H9 (cell line): ENCODE data around the gene RABGAP1L. TPM values are rescaled to one million over a fixed set of nuclear protein-coding genes. Genes with fewer than 3 reads are reported as not detected.

Experiments
- DNase-seq: peaks from one replicate; pipeline ENCODE4 v3.0.0-alpha.2; 2017
- H2AFZ ChIP-seq: one replicate; pipeline ENCODE4 v1.6.1; 2013; ENCODE audit warnings: mild to moderate bottlenecking, low read length, control low read depth, moderate library complexity
- H2AK5ac ChIP-seq: 2 replicates; pipeline ENCODE4 v1.6.1; 2013; ENCODE audit warnings: low read length, control low read depth, mixed read lengths; ENCODE audit not compliant: insufficient read length
- H2BK120ac ChIP-seq: one replicate; pipeline ENCODE4 v1.6.1; 2013; ENCODE audit warnings: low read depth, mild to moderate bottlenecking, low read length, control low read depth, inconsistent platforms; ENCODE audit not compliant: poor library complexity, severe bottlenecking
- H2BK12ac ChIP-seq: 2 replicates; pipeline ENCODE4 v1.6.1; 2013; ENCODE audit warnings: low read length, control low read depth, mixed read lengths, low read depth; ENCODE audit not compliant: insufficient read length
- H2BK15ac ChIP-seq: 2 replicates; pipeline ENCODE4 v1.6.1; 2013; ENCODE audit warnings: low read depth, low read length, control low read depth
- H2BK20ac ChIP-seq: one replicate; pipeline ENCODE4 v1.6.1; 2013; ENCODE audit warnings: low read depth, mild to moderate bottlenecking, low read length, control low read depth, inconsistent platforms; ENCODE audit not compliant: poor library complexity, severe bottlenecking
- H2BK5ac ChIP-seq: 2 replicates; pipeline ENCODE4 v1.6.1; 2013; ENCODE audit warnings: low read length, control low read depth, mixed read lengths; ENCODE audit not compliant: insufficient read length
- H3K14ac ChIP-seq: 2 replicates; pipeline ENCODE4 v1.6.1; 2013; ENCODE audit warnings: low read length, control low read depth; ENCODE audit not compliant: insufficient read depth
- H3K18ac ChIP-seq: 2 replicates; pipeline ENCODE4 v1.6.1; 2013; ENCODE audit warnings: low read depth, mild to moderate bottlenecking, mixed read lengths, low read length, control low read depth; ENCODE audit not compliant: insufficient read length
- H3K23ac ChIP-seq: 2 replicates; pipeline ENCODE4 v1.6.1; 2013; ENCODE audit warnings: low read length, control low read depth, mixed read lengths, low read depth; ENCODE audit not compliant: insufficient read length
- H3K23me2 ChIP-seq: 2 replicates; pipeline ENCODE4 v1.6.1; 2013; ENCODE audit warnings: low read depth, mild to moderate bottlenecking, mixed read lengths, low read length, control low read depth; ENCODE audit not compliant: insufficient read length, poor library complexity, severe bottlenecking
- H3K27ac ChIP-seq: 2 replicates; pipeline ENCODE4 v1.5.1; 2013; ENCODE audit warnings: low read length, control low read depth, mixed read lengths, low read depth; ENCODE audit not compliant: insufficient read length
- H3K27me3 ChIP-seq: 2 replicates; pipeline ENCODE4 v1.6.1; 2013; ENCODE audit warnings: low read length, control low read depth, inconsistent platforms; ENCODE audit not compliant: insufficient read depth
- H3K4ac ChIP-seq: 2 replicates; pipeline ENCODE4 v1.6.1; 2013; ENCODE audit warnings: low read depth, mild to moderate bottlenecking, control low read depth, inconsistent platforms, low read length, moderate library complexity
- H3K4me1 ChIP-seq: 2 replicates; pipeline ENCODE4 v1.6.1; 2013; ENCODE audit warnings: low read length, control low read depth, inconsistent platforms; ENCODE audit not compliant: insufficient read depth
- H3K4me2 ChIP-seq: 2 replicates; pipeline ENCODE4 v1.6.1; 2013; ENCODE audit warnings: low read length, control low read depth, mixed read lengths; ENCODE audit not compliant: insufficient read length, insufficient read depth
- H3K56ac ChIP-seq: 2 replicates; pipeline ENCODE4 v1.6.1; 2013; ENCODE audit warnings: low read depth, mild to moderate bottlenecking, mixed read lengths, low read length, control low read depth; ENCODE audit not compliant: insufficient read length
- H3K79me1 ChIP-seq: 2 replicates; pipeline ENCODE4 v1.6.1; 2013; ENCODE audit warnings: low read depth, mild to moderate bottlenecking, moderate library complexity, low read length, control low read depth, inconsistent platforms; ENCODE audit not compliant: insufficient read depth, poor library complexity, severe bottlenecking
- H3K79me2 ChIP-seq: 2 replicates; pipeline ENCODE4 v1.6.1; 2013; ENCODE audit warnings: low read length, control low read depth, inconsistent platforms; ENCODE audit not compliant: insufficient read depth
- H3K9ac ChIP-seq: 2 replicates; pipeline ENCODE4 v1.6.1; 2013; ENCODE audit warnings: low read length, control low read depth, mixed read lengths; ENCODE audit not compliant: insufficient read length; ENCODE audit errors: extremely low read depth
- H3K9me3 ChIP-seq: one replicate; pipeline ENCODE4 v1.6.1; 2013; ENCODE audit warnings: low read depth, low read length, inconsistent platforms; ENCODE audit not compliant: control insufficient read depth
- H3T11ph ChIP-seq: one replicate; pipeline ENCODE4 v1.6.1; 2013; ENCODE audit warnings: mild to moderate bottlenecking, low read length, control low read depth, inconsistent platforms
- H4K20me1 ChIP-seq: one replicate; pipeline ENCODE4 v1.6.1; 2013; ENCODE audit not compliant: control insufficient read depth, insufficient read length, insufficient read depth
- H4K5ac ChIP-seq: 2 replicates; pipeline ENCODE4 v1.6.1; 2013; ENCODE audit warnings: low read depth, mild to moderate bottlenecking, mixed read lengths, low read length, control low read depth; ENCODE audit not compliant: insufficient read length
- H4K8ac ChIP-seq: replicated peaks from 2 replicates; pipeline ENCODE4 v1.6.1; 2013; ENCODE audit warnings: low read length, control low read depth, mixed read lengths, low read depth; ENCODE audit not compliant: insufficient read length
- H4K91ac ChIP-seq: 2 replicates; pipeline ENCODE4 v1.6.1; 2013; ENCODE audit warnings: low read depth, mild to moderate bottlenecking, moderate library complexity, mixed read lengths, low read length, control low read depth; ENCODE audit not compliant: insufficient read length
- H3K27ac Mint-ChIP-seq, 3 experiments: 2 replicates in 2 of 3; 3 replicates in 1 of 3; pipeline ENCODE4 v1.8.0; 2020 to 2021; ENCODE audit warnings: mixed read lengths in 3 of 3, mild to moderate bottlenecking in 1 of 3, moderate library complexity in 1 of 3
- H3K27me3 Mint-ChIP-seq: 2 replicates; pipeline ENCODE4 v1.8.0; 2021; ENCODE audit warnings: low read depth, mild to moderate bottlenecking, moderate library complexity, mixed read lengths
- H3K36me3 Mint-ChIP-seq, 3 experiments: 2 replicates in 2 of 3; 3 replicates in 1 of 3; pipeline ENCODE4 v1.8.0; 2020 to 2021; ENCODE audit warnings: low read depth in 3 of 3, mixed read lengths in 3 of 3; ENCODE audit not compliant: insufficient read depth in 1 of 3
- H3K4me1 Mint-ChIP-seq, 2 experiments: 2 replicates each; pipeline ENCODE4 v1.8.0; 2020; ENCODE audit warnings: mixed read lengths in 2 of 2
- H3K4me3 Mint-ChIP-seq, 2 experiments: 2 replicates in 1 of 2; 3 replicates in 1 of 2; pipeline ENCODE4 v1.8.0; 2020 to 2021; ENCODE audit warnings: mild to moderate bottlenecking in 2 of 2, mixed read lengths in 2 of 2, moderate library complexity in 1 of 2
- H3K9me3 Mint-ChIP-seq, 2 experiments: 2 replicates in 1 of 2; 3 replicates in 1 of 2; pipeline ENCODE4 v1.8.0; 2020; ENCODE audit warnings: mild to moderate bottlenecking in 2 of 2, mixed read lengths in 2 of 2, moderate library complexity in 1 of 2
- CTCF ChIP-seq: fragments of 200-600 bp; sonication (generic); conservative IDR thresholded peaks from 3 replicates; pipeline ENCODE4 v1.8.0; 2021; ENCODE audit warnings: antibody characterized with exemption, mild to moderate bottlenecking
- WGBS: extraction: QIAGEN DNeasy Blood & Tissue Kit; methylation state at CpG from one replicate; pipeline ENCODE4 v1.1.7; 2013; ENCODE audit warnings: missing lambda C conversion rate, low lambda C conversion rate, mixed read lengths; ENCODE audit not compliant: insufficient read length; ENCODE audit errors: extremely low coverage; 5-methylcytosine and 5-hydroxymethylcytosine counted together
- total RNA-seq: library from RNA; stranded (reverse); gene quantifications from 2 replicates; pipeline ENCODE4 v1.2.1, GENCODE V29; 2021

Gene RABGAP1L
- total RNA-seq, 1 experiment from 2014 or later: 147 TPM

- H2BK20ac ChIP-seq: no peak overlapping the region
- H2BK12ac ChIP-seq: no peak overlapping the region
- Mint-ChIP-seq H3K4me3 (no peak overlapping the region), H3K4me1 (no peaks in the 10 kb centered on the region), H3K9me3 (no peaks in the 10 kb centered on the region), H3K27ac (no peak overlapping the region), H3K27me3 (no peaks in the 10 kb centered on the region), H3K36me3 (no peaks in the 10 kb centered on the region)
- no peaks in the 10 kb centered on the region for H3K27me3 ChIP-seq
- H2BK5ac ChIP-seq: no peak overlapping the region
- no peak overlapping the region for H2AK5ac ChIP-seq
- H3K56ac ChIP-seq: no peak overlapping the region
- no peak overlapping the region for H2BK120ac ChIP-seq
- H4K5ac ChIP-seq: no peak overlapping the region
- no peaks in the 10 kb centered on the region for H3K79me2 ChIP-seq
- H4K20me1 ChIP-seq: no peaks in the 10 kb centered on the region
- no CpG with 5 or more reads among the region's 3 CpGs for WGBS
- H3K23ac ChIP-seq: no peak overlapping the region
- no peaks in the 10 kb centered on the region for H3K79me1 ChIP-seq
- no peak for TF ChIP-seq CTCF
- no peak overlapping the region for H4K8ac ChIP-seq
- H3K9me3 ChIP-seq: no peaks in the 10 kb centered on the region
- H3K4me2 ChIP-seq: no peak overlapping the region
- H2BK15ac ChIP-seq: no peak overlapping the region
- H3K18ac ChIP-seq: no peak overlapping the region
- H3K23me2 ChIP-seq: no peaks in the 10 kb centered on the region
- no peak overlapping the region for H4K91ac ChIP-seq
- H3K27ac ChIP-seq: no peak overlapping the region
- no peak overlapping the region for H3K14ac ChIP-seq
- no peak overlapping the region for H3K4ac ChIP-seq
- no peak for DNase-seq
- no peak overlapping the region for H3T11ph ChIP-seq
- no peak overlapping the region for H3K9ac ChIP-seq
- H2AFZ ChIP-seq: no peak overlapping the region
- H3K4me1 ChIP-seq: no peaks in the 10 kb centered on the region
These were observed 248.3 kb downstream of the RABGAP1L start for GRCh38 chr1:174407665-174408064.
